Muscle of back (tissue), 11 donors: ENCODE results near the gene SHC3. TPM values are rescaled to one million over a fixed set of nuclear protein-coding genes. Genes with fewer than 3 reads are reported as not detected.
A peak's percentile ranks its signal among the peaks of the same experiment; 100 is the strongest.

ENCODE experiments used
- DNase-seq, 3 donors: peaks; one replicate each; pipeline versions ENCODE4 v3.0.0 to v3.0.0-alpha.2; 2013
- polyA plus RNA-seq, 10 donors: library from polyadenylated mRNA; unstranded; fragments of 120-200 nt; gene quantifications; one replicate each; pipeline ENCODE4 v1.2.1, GENCODE V29; 2013; ENCODE audit not compliant: insufficient read length in 10 of 10

Gene SHC3
- polyA plus RNA-seq, 10 donors = 0.48 to 1.1 (median 0.77) TPM

- no peak for DNase-seq
Observed at GRCh38 chr9:89054865-89055495, 123.6 kb downstream of the SHC3 start.

- DNase-seq = no peak
Observed at GRCh38 chr9:89053301-89053700, 125.3 kb downstream of the SHC3 start.

GRCh38 chr9:89052470-89053097 lies 126.0 kb downstream of the SHC3 start:
- no peak for DNase-seq

- no peak for DNase-seq
Observed at GRCh38 chr9:89051421-89052025, 127.1 kb downstream of the SHC3 start.

- no peak for DNase-seq
Observed at GRCh38 chr9:89049646-89050045, 129.0 kb downstream of the SHC3 start.

GRCh38 chr9:89048616-89049015 lies 130.0 kb downstream of the SHC3 start:
- no peak for DNase-seq

GRCh38 chr9:89047667-89048066 lies 131.0 kb downstream of the SHC3 start:
- DNase-seq = no peak

- DNase-seq = peak; percentile 26 to 48 (median 30)
Observed at GRCh38 chr9:89046832-89047231, 131.8 kb downstream of the SHC3 start.

- DNase-seq = no peak
Observed at GRCh38 chr9:89044881-89045280, 133.7 kb downstream of the SHC3 start.

GRCh38 chr9:89044104-89044503 lies 134.5 kb downstream of the SHC3 start:
- DNase-seq = no peak

- no peak for DNase-seq
Observed at GRCh38 chr9:89042984-89043383, 135.6 kb downstream of the SHC3 start.

GRCh38 chr9:89039664-89040063 lies 139.0 kb downstream of the SHC3 start:
- no peak for DNase-seq

GRCh38 chr9:89039104-89039465 lies 139.5 kb downstream of the SHC3 start:
- DNase-seq = no peak

GRCh38 chr9:89038382-89039103 lies 140.1 kb downstream of the SHC3 start:
- peak; percentile 49 to 81 (median 74) for DNase-seq

GRCh38 chr9:89037891-89038290 lies 140.7 kb downstream of the SHC3 start:
- DNase-seq = no peak

- DNase-seq = no peak
Observed at GRCh38 chr9:89037346-89037745, 141.3 kb downstream of the SHC3 start.

GRCh38 chr9:89036891-89037290 lies 141.7 kb downstream of the SHC3 start:
- no peak for DNase-seq

GRCh38 chr9:89036383-89036782 lies 142.2 kb downstream of the SHC3 start:
- peak in 1 of 3 donors; percentile 33 for DNase-seq

- no peak for DNase-seq
Observed at GRCh38 chr9:89032661-89033060, 146.0 kb downstream of the SHC3 start.

GRCh38 chr9:89032173-89032572 lies 146.4 kb downstream of the SHC3 start:
- no peak for DNase-seq

- no peak for DNase-seq
Observed at GRCh38 chr9:89029788-89030187, 148.8 kb downstream of the SHC3 start.

- no peak for DNase-seq
Observed at GRCh38 chr9:89026876-89027275, 151.7 kb downstream of the SHC3 start.

- DNase-seq = no peak
Observed at GRCh38 chr9:89025553-89025952, 153.1 kb downstream of the SHC3 start.
